Thoracic aorta (tissue), 2 donors: ENCODE results near the gene UNC79. TPM values are rescaled to one million over a fixed set of nuclear protein-coding genes. Genes with fewer than 3 reads are reported as not detected.

Source experiments
- ATAC-seq: fragments of 150-250 bp; one replicate; pipeline ENCODE4 v1.8.0; 2017; ENCODE audit warnings: low read depth; ENCODE audit not compliant: insufficient number of reproducible peaks, low FRiP score
- DNase-seq: peaks from one replicate; pipeline ENCODE4 v3.0.0-alpha.2; 2020; ENCODE audit warnings: low spot score
- H3K27ac ChIP-seq, 2 donors: fragments of 200-600 bp; sonication (generic); 1 replicate in 1 of 2; 2 replicates in 1 of 2; pipeline ENCODE4 v1.5.1; 2016; ENCODE audit warnings: mild to moderate bottlenecking in 2 of 2, moderate library complexity in 2 of 2
- H3K27me3 ChIP-seq: fragments of 200-600 bp; sonication (generic); replicated peaks from 2 replicates; pipeline ENCODE4 v1.6.0; 2016; ENCODE audit warnings: mild to moderate bottlenecking; ENCODE audit not compliant: insufficient read depth
- H3K36me3 ChIP-seq: fragments of 200-600 bp; sonication (generic); one replicate; pipeline ENCODE4 v1.5.1; 2016
- H3K4me1 ChIP-seq, 2 donors: fragments of 200-600 bp; sonication (generic); 1 replicate in 1 of 2; 2 replicates in 1 of 2; pipeline versions ENCODE4 v1.5.1 to v1.6.0; 2016; ENCODE audit warnings: low read depth in 2 of 2, mild to moderate bottlenecking in 1 of 2; ENCODE audit not compliant: control insufficient read depth in 1 of 2
- H3K4me3 ChIP-seq: fragments of 200-600 bp; sonication (generic); 2 replicates; pipeline ENCODE4 v1.5.1; 2016; ENCODE audit warnings: mild to moderate bottlenecking
- H3K9me3 ChIP-seq: fragments of 200-600 bp; sonication (generic); 2 replicates; pipeline ENCODE4 v1.5.1; 2016
- CTCF ChIP-seq: fragments of 200-600 bp; sonication (generic); IDR thresholded peaks from one replicate; pipeline ENCODE4 v1.5.1; 2019; ENCODE audit warnings: antibody characterized with exemption
- total RNA-seq, 2 donors: library from RNA; depleted of rRNA; stranded (reverse); fragments of >200 nt; gene quantifications; one replicate each; pipeline versions ENCODE4 v1.1.0 to v1.2.3, GENCODE V29; 2016

UNC79 gene
- total RNA-seq, 2 donors from 2014 or later, result 0.14 to 0.21 TPM

- TF ChIP-seq CTCF, result no peak
- Histone ChIP-seq H3K36me3 (no peaks in the 10 kb centered on the region), H3K4me3 (no peak overlapping the region), H3K27me3 (no peaks in the 10 kb centered on the region), H3K9me3 (no peaks in the 10 kb centered on the region), H3K27ac (no peak overlapping the region), H3K4me1 (peaks cover 0 to under 1% of the 10 kb centered on the region in 2 donors)
- DNase-seq, result no peak
- ATAC-seq, result no peak
Observed at GRCh38 chr14:93747560-93747959, 316.8 kb downstream of the UNC79 start.

GRCh38 chr14:93748208-93749075 lies 317.7 kb downstream of the UNC79 start:
- no peak for ATAC-seq
- TF ChIP-seq CTCF, result no peak
- Histone ChIP-seq H3K4me1 (peaks cover 0 to 10% of the 10 kb centered on the region in 2 donors), H3K27ac (no peak overlapping the region), H3K36me3 (no peaks in the 10 kb centered on the region), H3K9me3 (no peaks in the 10 kb centered on the region), H3K4me3 (no peak overlapping the region), H3K27me3 (no peaks in the 10 kb centered on the region)
- DNase-seq, result no peak

GRCh38 chr14:93749076-93749420 lies 318.3 kb downstream of the UNC79 start:
- no peak for TF ChIP-seq CTCF
- Histone ChIP-seq H3K4me3 (no peak overlapping the region), H3K36me3 (no peaks in the 10 kb centered on the region), H3K27ac (no peak overlapping the region), H3K27me3 (no peaks in the 10 kb centered on the region), H3K4me1 (peaks cover 2 to 13% of the 10 kb centered on the region in 2 donors), H3K9me3 (no peaks in the 10 kb centered on the region)
- DNase-seq (no peak), ATAC-seq (no peak)

- ATAC-seq, result no peak
Observed at GRCh38 chr14:93751946-93752655, 321.4 kb downstream of the UNC79 start.

More at GRCh38 chr14:93751946-93752655, 321.4 kb downstream of the UNC79 start:
- Histone ChIP-seq H3K36me3 (no peaks in the 10 kb centered on the region), H3K9me3 (no peaks in the 10 kb centered on the region), H3K27ac (no peak overlapping the region), H3K27me3 (no peaks in the 10 kb centered on the region), H3K4me1 (peaks cover 2 to 13% of the 10 kb centered on the region in 2 donors), H3K4me3 (no peak overlapping the region)
- DNase-seq, result no peak
- TF ChIP-seq CTCF, result no peak
